DMS79 (cell line): ENCODE data around the gene PPP1R3F.

Experiments
- DNase-seq: peaks from one replicate; lab custom pipeline; 2025; lab: John Stamatoyannopoulos, UW

Gene PPP1R3F

DNA sequence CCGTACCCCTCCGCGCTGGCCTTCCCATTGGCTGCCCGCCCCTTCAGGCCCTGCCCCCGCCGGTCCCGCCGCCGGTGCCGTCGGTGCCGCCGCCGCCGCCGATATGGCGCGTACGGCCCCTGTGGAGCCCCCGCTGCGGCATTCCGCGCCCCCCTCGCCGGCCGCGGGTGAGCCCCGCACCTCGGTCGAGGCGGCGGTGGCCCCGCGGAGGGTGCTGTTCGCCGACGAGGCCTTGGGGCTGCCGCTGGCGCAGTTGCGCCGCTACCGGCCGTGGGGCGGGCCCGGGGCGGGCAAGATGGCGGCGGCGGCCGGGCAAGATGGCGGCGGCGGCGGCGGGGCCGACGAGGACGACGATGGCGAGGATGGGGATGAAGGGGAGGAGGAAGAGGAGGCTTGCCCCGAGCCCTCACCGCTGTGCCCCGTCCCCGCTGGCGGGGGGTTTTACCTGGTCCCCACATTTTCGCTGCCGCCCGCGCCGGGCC is at the start of gene PPP1R3F:
Gene PPP1R3F (plus strand): TSS at position 27 of the 482 bp plus-strand sequence. CDS start 77 bp downstream, at position 104.
- DNase-seq = no peak

GRCh38 chrX:49220100-49220499 is 49.5 kb upstream of the PPP1R3F start:
- no peak for DNase-seq

- no peak for DNase-seq
Observed at GRCh38 chrX:49221868-49222267, 47.7 kb upstream of the PPP1R3F start.

GRCh38 chrX:49225858-49226257 is 43.7 kb upstream of the PPP1R3F start:
- DNase-seq = no peak

GRCh38 chrX:49226946-49227345 is 42.6 kb upstream of the PPP1R3F start:
- no peak for DNase-seq

GRCh38 chrX:49227726-49228125 is 41.9 kb upstream of the PPP1R3F start:
- DNase-seq = no peak

- DNase-seq = no peak
Observed at GRCh38 chrX:49228185-49228584, 41.4 kb upstream of the PPP1R3F start.

GRCh38 chrX:49230500-49231232 is 38.9 kb upstream of the PPP1R3F start:
- DNase-seq = peak; percentile 71

DNA sequence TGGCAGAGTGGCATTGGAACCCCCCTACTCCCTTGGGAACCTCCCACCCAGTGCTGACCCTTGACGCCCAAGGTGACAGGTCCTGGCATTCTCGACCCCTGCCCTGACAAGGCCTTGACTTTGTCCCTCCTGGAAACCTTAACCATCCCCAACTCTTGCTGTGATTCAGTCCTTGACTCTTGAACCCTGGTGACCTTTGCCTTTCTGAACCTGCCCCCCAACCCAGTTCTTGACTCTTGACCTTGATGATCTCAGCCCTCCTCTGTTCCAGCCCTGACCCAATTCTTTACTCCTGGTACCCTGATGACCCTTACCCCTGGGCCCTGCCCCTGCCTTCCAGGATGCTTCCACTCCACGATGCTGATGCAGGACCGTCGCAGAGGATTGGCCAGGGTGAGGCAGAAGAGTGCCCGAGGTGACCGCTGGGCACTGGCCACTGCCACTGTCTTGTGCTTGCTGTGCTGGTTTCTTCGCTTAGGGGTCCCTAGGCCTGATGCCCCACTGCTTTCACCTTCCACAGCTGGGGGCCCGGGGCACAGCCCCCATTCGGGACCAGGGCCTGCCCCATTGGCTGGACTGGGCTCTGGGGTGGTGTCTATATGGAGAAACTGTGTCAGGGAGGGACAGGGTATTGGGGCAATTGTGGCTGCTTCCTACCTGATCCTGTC is 38.1 kb upstream of the PPP1R3F start:
- no peak for DNase-seq

DNA sequence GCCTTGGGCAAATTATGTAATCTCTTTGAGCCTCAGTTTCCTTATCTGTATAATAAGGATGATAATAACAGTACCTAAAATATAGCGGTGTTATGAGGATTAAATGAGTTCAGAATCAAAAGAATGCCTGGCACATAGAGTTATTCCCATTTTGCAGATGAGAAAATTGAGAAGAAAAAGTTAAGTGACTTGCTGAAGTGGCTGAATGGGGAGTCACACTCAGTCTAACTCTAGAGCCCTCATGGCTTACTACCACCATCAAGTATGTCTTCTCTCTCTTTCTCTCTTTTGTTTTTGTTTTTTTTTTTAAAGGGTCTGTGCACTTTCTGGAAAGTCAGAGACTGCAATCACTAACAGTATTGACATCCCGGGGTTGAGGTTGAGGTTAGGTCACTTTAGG is 37.1 kb upstream of the PPP1R3F start:
- no peak for DNase-seq

DNA sequence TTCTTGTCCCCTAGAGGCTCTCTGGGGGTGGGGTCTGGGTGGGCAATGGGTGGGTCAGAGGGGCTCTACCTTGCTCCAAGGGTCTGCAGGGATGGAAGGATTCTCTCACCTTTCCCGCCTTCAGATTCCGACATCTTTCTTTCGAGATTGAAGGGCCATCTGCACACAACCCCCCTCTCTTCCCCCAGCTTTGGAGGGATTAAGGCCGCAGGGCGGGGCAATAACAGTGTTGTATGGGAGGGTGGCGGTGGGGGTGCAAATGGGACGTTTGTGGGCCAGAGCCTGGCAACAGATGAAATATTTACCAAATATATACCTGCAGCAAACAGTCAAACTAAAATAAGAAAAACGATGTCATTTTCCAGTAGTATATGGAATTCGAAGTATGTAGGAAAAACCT is 36.4 kb upstream of the PPP1R3F start, which contains the start of gene CACNA1F:
Gene CACNA1F (minus strand): TSS at position 165 of the 400 bp plus-strand sequence. CDS start 31 bp downstream, at position 134.
- no peak for DNase-seq

GRCh38 chrX:49233887-49234555 is 35.6 kb upstream of the PPP1R3F start:
- no peak for DNase-seq

DNA sequence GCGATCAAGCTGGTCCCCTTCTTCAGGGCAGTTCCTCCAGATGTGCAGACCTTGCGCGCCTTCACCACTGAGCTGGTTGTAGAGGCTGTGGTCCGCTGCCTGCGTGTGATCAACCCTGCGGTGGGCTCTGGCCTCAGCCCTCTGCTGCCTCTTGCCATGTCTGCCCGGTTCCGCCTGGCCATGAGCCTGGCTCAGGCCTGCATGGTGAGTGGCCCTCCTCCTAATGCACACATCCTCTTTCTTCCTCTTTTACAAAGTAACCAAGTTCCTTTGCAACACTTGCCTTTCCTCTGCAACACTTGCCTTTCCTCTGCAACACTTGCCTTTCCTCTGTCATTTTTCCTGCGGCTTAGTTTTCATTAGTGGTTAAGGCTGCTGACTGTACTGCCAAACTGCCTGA is 32.5 kb upstream of the PPP1R3F start:
- no peak for DNase-seq

DNA sequence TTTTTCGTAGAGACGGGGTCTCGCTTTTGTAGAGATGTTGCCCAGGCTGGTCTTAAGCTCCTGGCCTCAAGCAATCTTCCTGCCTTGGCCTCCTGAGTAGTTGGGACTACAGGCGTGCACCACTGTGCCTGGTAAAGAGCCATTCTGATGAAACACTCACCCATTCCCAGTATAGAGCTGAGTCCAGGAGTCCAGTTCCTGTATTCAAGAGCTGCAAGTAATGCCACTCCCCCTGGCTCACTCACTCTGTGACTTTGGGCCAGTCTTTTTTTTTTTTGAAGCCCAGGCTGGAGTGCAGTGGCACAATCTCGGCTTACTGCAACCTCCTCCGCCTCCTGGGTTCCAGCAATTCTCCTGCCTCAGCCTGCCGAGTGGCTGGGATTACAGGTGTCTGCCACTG is 30.9 kb upstream of the PPP1R3F start:
- DNase-seq = no peak

DNA sequence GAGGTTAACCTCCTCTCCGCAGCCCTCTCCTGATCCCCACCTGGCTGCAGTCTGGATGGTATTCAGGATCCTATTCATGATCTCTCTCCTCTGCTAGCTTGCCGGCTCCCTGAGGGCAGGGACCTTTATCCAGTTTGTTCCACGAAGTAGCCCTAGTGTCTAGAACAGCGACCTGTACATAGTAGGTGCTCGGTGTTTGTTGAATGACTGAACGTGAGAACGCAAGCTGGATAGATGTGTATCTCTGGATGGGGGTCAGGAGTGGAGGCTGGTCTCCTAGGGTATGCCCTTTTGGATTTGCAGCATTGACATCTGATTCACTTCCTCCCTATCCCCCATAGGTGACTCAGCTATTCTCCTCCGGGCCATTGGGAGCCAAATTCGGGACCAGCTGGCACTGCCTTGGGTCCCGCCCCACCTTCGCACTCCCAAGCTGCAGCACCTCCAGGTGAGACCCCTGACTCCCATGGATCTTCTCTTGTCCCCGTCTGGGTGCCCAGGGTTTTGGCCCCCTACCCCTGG is 27.0 kb upstream of the PPP1R3F start:
- DNase-seq = no peak

DNA sequence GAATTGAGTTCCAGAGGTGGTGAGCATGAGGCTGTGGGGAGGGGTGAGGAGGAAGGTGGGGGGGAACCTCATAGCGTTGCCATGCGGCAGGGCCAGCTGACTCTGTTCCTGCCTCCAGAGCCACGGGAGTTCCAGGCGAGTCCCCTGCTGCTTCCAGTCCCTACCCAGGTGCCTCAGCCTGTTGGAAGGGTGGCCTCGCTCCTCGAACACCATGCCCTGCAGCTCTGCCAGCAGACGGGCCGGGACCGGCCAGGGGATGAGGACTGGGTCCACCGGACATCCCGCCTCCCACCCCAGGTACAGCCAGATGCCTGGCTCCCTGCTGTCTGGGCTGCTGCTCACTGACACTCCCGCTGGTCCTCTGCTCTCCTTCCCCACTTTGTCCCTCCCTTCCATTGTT is 26.4 kb upstream of the PPP1R3F start:
- DNase-seq = no peak

DNA sequence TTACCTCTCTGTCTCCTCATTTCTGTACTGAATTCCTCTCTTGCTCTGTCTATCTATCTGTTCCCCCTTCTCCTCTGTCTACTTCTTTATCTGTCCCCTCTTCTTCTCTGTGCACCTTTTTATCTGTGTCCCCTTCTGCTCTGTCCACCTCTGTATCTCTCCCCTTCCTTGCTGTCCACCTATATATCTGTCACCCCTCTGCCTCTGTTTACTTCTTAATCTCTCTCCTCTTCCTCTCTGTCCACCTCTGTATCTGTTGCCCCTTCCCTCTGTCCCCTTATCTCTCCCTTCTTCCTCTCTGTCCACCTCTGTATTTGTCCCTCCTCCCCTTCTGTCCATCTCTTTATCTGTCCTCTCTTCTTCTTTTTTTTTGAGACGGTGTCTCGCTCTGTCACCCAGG is 25.4 kb upstream of the PPP1R3F start:
- DNase-seq = no peak

GRCh38 chrX:49246541-49246940 is 23.1 kb upstream of the PPP1R3F start:
- no peak for DNase-seq

DNA sequence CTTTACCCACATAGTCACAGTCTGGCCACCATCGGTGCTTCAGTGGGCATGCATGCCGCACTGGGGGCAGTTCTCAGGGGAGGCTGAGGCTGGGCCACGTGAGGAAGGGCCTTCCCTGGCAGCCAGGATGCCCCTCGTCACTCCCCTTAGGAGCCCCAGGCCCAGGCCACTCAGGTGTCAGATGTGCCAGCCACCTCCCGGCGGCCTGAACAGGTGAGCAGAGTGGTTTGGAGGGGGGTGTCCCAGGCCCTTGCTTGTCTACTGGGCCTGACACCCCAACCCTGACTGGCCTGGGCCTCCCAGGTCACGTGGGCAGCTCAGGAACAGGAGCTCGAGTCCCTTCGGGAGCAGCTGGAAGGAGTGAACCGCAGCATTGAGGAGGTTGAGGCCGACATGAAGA is 22.2 kb upstream of the PPP1R3F start:
- no peak for DNase-seq

- no peak for DNase-seq
Observed at GRCh38 chrX:49247916-49248811, 21.4 kb upstream of the PPP1R3F start.

- no peak for DNase-seq
Observed at GRCh38 chrX:49249071-49249470, 20.5 kb upstream of the PPP1R3F start.

- DNase-seq = no peak
Observed at GRCh38 chrX:49249616-49250015, 20.0 kb upstream of the PPP1R3F start.
